K562 (cell line): Measurements from ENCODE around the gene TMEM107. TPM values are rescaled to one million over a fixed set of nuclear protein-coding genes. Genes with fewer than 3 reads are reported as not detected.

Experiments used
- ATF4 ChIP-seq: fragments of 450-650 bp; formaldehyde crosslinking; IDR thresholded peaks from 2 replicates; pipeline ENCODE4 v1.4.0; 2022; ENCODE audit warnings: mild to moderate bottlenecking, moderate library complexity
- E2F1 ChIP-seq: sonication (generic); formaldehyde crosslinking; IDR thresholded peaks from 2 replicates; pipeline ENCODE4 v1.8.1; 2023; ENCODE audit warnings: mild to moderate bottlenecking, missing genetic modification reagents, moderate library complexity
- FOXO4 ChIP-seq: fragments of 450-650 bp; formaldehyde crosslinking; IDR thresholded peaks from 2 replicates; pipeline ENCODE4 v1.4.0; 2020; ENCODE audit warnings: mild to moderate bottlenecking, moderate library complexity
- GTF2A2 ChIP-seq: IDR thresholded peaks from 2 replicates; pipeline ENCODE4 v1.6.1; 2016; ENCODE audit warnings: mild to moderate bottlenecking, missing genetic modification characterization, missing compliant biosample characterization
- HCFC1 ChIP-seq: IDR thresholded peaks from 2 replicates; pipeline ENCODE4 v1.6.1; 2012; ENCODE audit warnings: low read depth, low read length, improper control_type of control experiment
- MLLT1 ChIP-seq, 2 experiments: fragments of 450-650 bp; IDR thresholded peaks; 2 replicates each; pipeline ENCODE4 v1.6.1; 2016
- NFATC3 ChIP-seq: fragments of 450-650 bp; IDR thresholded peaks from 2 replicates; pipeline ENCODE4 v1.6.1; 2017; ENCODE audit warnings: mild to moderate bottlenecking
- PHB ChIP-seq: fragments of 250-450 bp; sonication (Bioruptor Pico); IDR thresholded peaks from 2 replicates; pipeline ENCODE4 v1.5.0; 2021
- PHF20 ChIP-seq: fragments of 450-650 bp; IDR thresholded peaks from 2 replicates; pipeline ENCODE4 v1.6.1; 2018; ENCODE audit not compliant: partially characterized antibody
- SRSF1 ChIP-seq: fragments of 200-400 bp; formaldehyde crosslinking; IDR thresholded peaks from 2 replicates; pipeline ENCODE4 v1.6.1; 2017; ENCODE audit warnings: mild to moderate bottlenecking, low read depth, low read length, moderate library complexity
- ZNF282 ChIP-seq: sonication (generic); formaldehyde crosslinking; IDR thresholded peaks from 2 replicates; pipeline ENCODE4 v1.8.1; 2023; ENCODE audit warnings: missing genetic modification reagents
- ZNF431 ChIP-seq: sonication (generic); formaldehyde crosslinking; IDR thresholded peaks from 2 replicates; pipeline ENCODE4 v1.8.0; 2022; ENCODE audit warnings: mild to moderate bottlenecking, missing genetic modification reagents
- ZNF589 ChIP-seq: fragments of 200-800 bp; sonication (Bioruptor generic); IDR thresholded peaks from 2 replicates; pipeline ENCODE4 v1.6.1; 2016; ENCODE audit warnings: low read depth, missing genetic modification characterization, missing compliant biosample characterization
- ZNF766 ChIP-seq: fragments of 200-800 bp; sonication (Bioruptor generic); conservative IDR thresholded peaks from 2 replicates; pipeline ENCODE4 v1.6.1; 2016; ENCODE audit warnings: missing genetic modification characterization, missing compliant biosample characterization
- polyA plus RNA-seq, 8 experiments: library from polyadenylated mRNA; depleted of rRNA in 4 of 8; stranded (reverse) in 5 of 8; unstranded in 3 of 8; fragments of >200 nt; fragmentation: Nextera tagmentation in 2 of 8; fragmentation: Illumina TruSeq in 1 of 8; extraction: Ambion mirVana in 2 of 8; extraction: Trizol in 1 of 8; gene quantifications; 2 replicates each; pipeline versions ENCODE4 v1.2.1 to v1.2.3, GENCODE V29; 2011 to 2014; ENCODE audit warnings: inconsistent platforms in 1 of 8, missing spikeins in 1 of 8
- total RNA-seq, 7 experiments: library from RNA; depleted of rRNA in 6 of 7; stranded (reverse); fragments of >200 nt in 6 of 7; fragmentation: Illumina TruSeq in 2 of 7; extraction: Trizol in 2 of 7; gene quantifications; 2 replicates each; pipeline versions ENCODE4 v1.2.1 to v1.2.3, GENCODE V29; 2011 to 2021; ENCODE audit warnings: low replicate concordance in 1 of 7
- TF ChIP-seq, protein P1 (sequence below): sonication (generic); formaldehyde crosslinking; IDR thresholded peaks from 2 replicates; pipeline ENCODE4 v1.8.0; 2022; ENCODE audit warnings: missing genetic modification reagents, mild to moderate bottlenecking, borderline replicate concordance
- TF ChIP-seq, protein P2 (sequence below): fragments of 200-800 bp; sonication (Bioruptor generic); IDR thresholded peaks from 2 replicates; pipeline ENCODE4 v1.6.1; 2017; ENCODE audit warnings: missing genetic modification characterization, missing compliant biosample characterization

The TMEM107 gene
- total and polyA plus RNA-seq, 9 of the 15 experiments (the other 6 are each of a cell fraction or from before 2014, with no cell fraction given): 7.1 to 26.2 (median 16.9) TPM

DNA sequence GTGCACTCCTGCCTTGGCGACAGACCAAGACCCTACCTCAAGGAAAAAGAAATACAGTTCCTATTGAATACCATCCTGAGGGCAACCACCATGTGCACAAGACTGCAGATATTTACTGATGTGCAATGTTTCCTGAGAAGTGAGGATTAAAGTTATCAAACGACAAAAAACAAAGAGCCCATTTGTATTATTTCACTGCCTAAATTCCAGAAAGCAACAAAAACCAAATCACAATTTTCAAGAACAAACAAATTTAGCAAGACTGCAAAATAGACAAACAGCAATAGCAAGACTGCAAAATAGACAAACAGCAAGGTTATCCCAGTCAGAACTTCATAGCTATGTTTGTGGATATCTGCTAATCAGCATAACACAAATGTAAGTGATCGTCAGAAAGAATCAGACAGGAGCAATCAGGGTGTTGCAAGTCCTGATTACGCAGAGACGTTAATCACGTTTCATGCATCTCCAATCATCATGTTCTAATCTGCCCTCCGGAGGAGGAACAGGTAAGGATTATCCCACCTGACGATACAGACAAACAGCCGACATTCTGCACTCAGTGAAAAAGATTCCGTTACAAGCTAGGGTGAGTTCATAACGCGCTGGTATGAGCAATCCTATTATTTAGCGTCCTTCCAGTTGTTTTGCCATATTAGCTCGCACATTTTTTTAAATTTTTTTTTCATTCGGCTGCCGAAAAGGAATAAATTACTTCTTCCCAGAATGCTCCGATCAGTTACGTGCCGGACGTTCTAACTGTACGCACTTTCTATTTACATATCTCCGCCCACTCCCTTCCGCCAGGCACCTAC, 2.9 kb downstream of the TMEM107 start (continued):
- TF ChIP-seq MLLT1 (IDR thresholded peaks at IDR 0.05) (peak; percentile 95 to 98), ZNF282 (CRISPR knock-in tag) (no peak), ZNF431 (peak; percentile 78; the same call in 1 of the 2 replicates), ZNF589 (CRISPR knock-in tag) (no peak), PHF20 (peak; percentile 32), HCFC1 (peak; percentile 65), ZNF766 (peak; percentile 48; the same call in 1 of the 2 replicates), PHB (CRISPR knock-in tag) (peak; percentile 96), ATF4 (CRISPR knock-in tag) (peak; percentile 89), SRSF1 (no peak), NFATC3 (peak; percentile 90), E2F1 (CRISPR knock-in tag) (0 out of 2 replicates have a peak, but pooled peaks have one; percentile 29), FOXO4 (CRISPR knock-in tag) (peak; percentile 91), GTF2A2 (peak; percentile 98)
- TF ChIP-seq, protein P1, sequence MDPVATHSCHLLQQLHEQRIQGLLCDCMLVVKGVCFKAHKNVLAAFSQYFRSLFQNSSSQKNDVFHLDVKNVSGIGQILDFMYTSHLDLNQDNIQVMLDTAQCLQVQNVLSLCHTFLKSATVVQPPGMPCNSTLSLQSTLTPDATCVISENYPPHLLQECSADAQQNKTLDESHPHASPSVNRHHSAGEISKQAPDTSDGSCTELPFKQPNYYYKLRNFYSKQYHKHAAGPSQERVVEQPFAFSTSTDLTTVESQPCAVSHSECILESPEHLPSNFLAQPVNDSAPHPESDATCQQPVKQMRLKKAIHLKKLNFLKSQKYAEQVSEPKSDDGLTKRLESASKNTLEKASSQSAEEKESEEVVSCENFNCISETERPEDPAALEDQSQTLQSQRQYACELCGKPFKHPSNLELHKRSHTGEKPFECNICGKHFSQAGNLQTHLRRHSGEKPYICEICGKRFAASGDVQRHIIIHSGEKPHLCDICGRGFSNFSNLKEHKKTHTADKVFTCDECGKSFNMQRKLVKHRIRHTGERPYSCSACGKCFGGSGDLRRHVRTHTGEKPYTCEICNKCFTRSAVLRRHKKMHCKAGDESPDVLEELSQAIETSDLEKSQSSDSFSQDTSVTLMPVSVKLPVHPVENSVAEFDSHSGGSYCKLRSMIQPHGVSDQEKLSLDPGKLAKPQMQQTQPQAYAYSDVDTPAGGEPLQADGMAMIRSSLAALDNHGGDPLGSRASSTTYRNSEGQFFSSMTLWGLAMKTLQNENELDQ (CRISPR knock-in tag): no peak
- TF ChIP-seq, protein P2, sequence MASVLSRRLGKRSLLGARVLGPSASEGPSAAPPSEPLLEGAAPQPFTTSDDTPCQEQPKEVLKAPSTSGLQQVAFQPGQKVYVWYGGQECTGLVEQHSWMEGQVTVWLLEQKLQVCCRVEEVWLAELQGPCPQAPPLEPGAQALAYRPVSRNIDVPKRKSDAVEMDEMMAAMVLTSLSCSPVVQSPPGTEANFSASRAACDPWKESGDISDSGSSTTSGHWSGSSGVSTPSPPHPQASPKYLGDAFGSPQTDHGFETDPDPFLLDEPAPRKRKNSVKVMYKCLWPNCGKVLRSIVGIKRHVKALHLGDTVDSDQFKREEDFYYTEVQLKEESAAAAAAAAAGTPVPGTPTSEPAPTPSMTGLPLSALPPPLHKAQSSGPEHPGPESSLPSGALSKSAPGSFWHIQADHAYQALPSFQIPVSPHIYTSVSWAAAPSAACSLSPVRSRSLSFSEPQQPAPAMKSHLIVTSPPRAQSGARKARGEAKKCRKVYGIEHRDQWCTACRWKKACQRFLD (CRISPR knock-in tag): no peak
